ENCODE results near the gene TMEM165. TPM values are rescaled to one million over a fixed set of nuclear protein-coding genes. Genes with fewer than 3 reads are reported as not detected.

The TMEM165 gene
- total and polyA plus RNA-seq, 2 of the 4 experiments (the other 2 are of a cell fraction): 49.6 to 83.0 TPM

- no peak overlapping the region for H3K27ac ChIP-seq (ENCODE audit: insufficient read depth, low read length)
- in situ Hi-C loops (cut with MboI; ENCODE audit: low sequenced_read_pairs): no loop called here
Measured at GRCh38 chr4:55442541-55442940, 46.8 kb downstream of the TMEM165 start.

More at GRCh38 chr4:55442541-55442940, 46.8 kb downstream of the TMEM165 start:
- H4K20me1 ChIP-seq (ENCODE audit: insufficient read depth, low read length): no peaks in the 10 kb centered on the region
- no peak overlapping the region for H3K14ac ChIP-seq (replicated peaks; ENCODE audit: low read depth, low read length)
- no peak overlapping the region for H4K91ac ChIP-seq (ENCODE audit: insufficient read depth, low read depth, low read length)
- no peak overlapping the region for H2BK120ac ChIP-seq (ENCODE audit: low read depth, low read length)
- WGBS, 2 experiments (ENCODE audit: extremely low coverage in 2 of 2, insufficient read length in 1 of 2): no CpG with 5 or more reads among the region's 1 CpG
- H4K8ac ChIP-seq (ENCODE audit: low read depth in 2 of 2, low read length in 2 of 2): no peak overlapping the region
- no peak overlapping the region for H3K23ac ChIP-seq (ENCODE audit: low read depth, low read length)
- H3K9ac ChIP-seq (ENCODE audit: low read depth, low read length): no peak overlapping the region
- no peak overlapping the region for H2BK15ac ChIP-seq (ENCODE audit: low read depth, low read length)
- H3K18ac ChIP-seq (ENCODE audit: low read depth, low read length): no peak overlapping the region
- H3K36me3 ChIP-seq (ENCODE audit: control insufficient read depth, insufficient read depth, low read length): peaks cover 12% of the 10 kb centered on the region
- dilution Hi-C loops (cut with HindIII; ENCODE audit: low sequenced_read_pairs, unreplicated experiment) (no loop called here), intact Hi-C loops (cut with micrococcal nuclease) (loop anchor here (10.0 kb wide), 1 partner anchor 292 kb away; no protein-coding TSS in a partner anchor)
- TF ChIP-seq CTCF (conservative IDR thresholded peaks at IDR 0.05; ENCODE audit: low read depth, low read length) (no peak), RCOR1 (IDR thresholded peaks at IDR 0.05; ENCODE audit: insufficient replicate concordance, low read length) (no peak), MAFK (IDR thresholded peaks at IDR 0.05; ENCODE audit: low read depth, low read length) (no peak), MXI1 (IDR thresholded peaks at IDR 0.05; ENCODE audit: borderline replicate concordance, low read depth, low read length) (no peak), FOS (IDR thresholded peaks at IDR 0.05; ENCODE audit: low read depth, low read length) (no peak), CEBPB (IDR thresholded peaks at IDR 0.05; ENCODE audit: low read depth, low read length) (no peak), RAD21 (IDR thresholded peaks at IDR 0.05; ENCODE audit: low read length) (no peak), RFX5 (IDR thresholded peaks at IDR 0.05; ENCODE audit: low read depth, low read length) (no peak), CHD1 (IDR thresholded peaks at IDR 0.05; ENCODE audit: low read depth, low read length) (no peak), POLR2A (IDR thresholded peaks at IDR 0.05; ENCODE audit: low read depth, low read length) (no peak)
- BruUV-seq (replicated peaks): no TSS peak
- H3K9me1 ChIP-seq (ENCODE audit: insufficient read depth, low read length): peaks cover 9% of the 10 kb centered on the region; the same call in 1 of the 2 replicates
- H3K79me1 ChIP-seq (ENCODE audit: low read depth in 1 of 2, low read length in 2 of 2): peaks cover 8 to 18% of the 10 kb centered on the region in 2 experiments; a peak in 3 of 4 replicates
- POLR2A ChIA-PET (ENCODE audit: unreplicated experiment): interaction anchor here (1.1 kb wide), 1 partner anchor 97 kb away, joined by 4 read pairs; the partner anchor contains the start of gene SRD5A3
- peaks cover 9% of the 10 kb centered on the region for H3K4me1 ChIP-seq (ENCODE audit: control insufficient read depth, insufficient read depth, low read length)
- H2AK9ac ChIP-seq (replicated peaks; ENCODE audit: low read depth, low read length, poor library complexity): no peak overlapping the region
- H3K56ac ChIP-seq (ENCODE audit: extremely low read depth, insufficient read depth, low read length): no peak overlapping the region
- no peak overlapping the region for H2AFZ ChIP-seq (replicated peaks; ENCODE audit: low read length, poor library complexity)
- CTCF ChIA-PET: no interaction called here
- no peak overlapping the region for H3K4me2 ChIP-seq (ENCODE audit: low read depth, low read length)
- no peak overlapping the region for H2AK5ac ChIP-seq (ENCODE audit: low read depth, low read length)
- ATAC-seq (ENCODE audit: low read depth): no peak
- H4K5ac ChIP-seq (ENCODE audit: low read depth, low read length): no peak overlapping the region
- H3K4ac ChIP-seq (ENCODE audit: low read depth, low read length): no peak overlapping the region
- H2BK5ac ChIP-seq (ENCODE audit: low read depth, low read length, poor library complexity, severe bottlenecking): no peak overlapping the region
- no peak overlapping the region for H3K4me3 ChIP-seq (ENCODE audit: insufficient read depth, low read depth, low read length)
- no peak for DNase-seq
- no peak overlapping the region for H2BK20ac ChIP-seq (ENCODE audit: low read depth, low read length)
- no peaks in the 10 kb centered on the region for H3K9me3 ChIP-seq (ENCODE audit: control insufficient read depth, insufficient read depth, low read length)
- H3K27me3 ChIP-seq (ENCODE audit: control insufficient read depth, insufficient read depth, low read length): no peaks in the 10 kb centered on the region
